Measurements from ENCODE around the gene JAZF1. TPM values are rescaled to one million over a fixed set of nuclear protein-coding genes. Genes with fewer than 3 reads are reported as not detected.
"Not testable (repeated sequence)": the region's sequence is repeated elsewhere in the genome, so short reads cannot be mapped to it uniquely, and the experiment has no call there.

The JAZF1 gene
- total and polyA plus RNA-seq, 2 experiments from 2014 or later: 9.5 to 12.1 TPM

DNA sequence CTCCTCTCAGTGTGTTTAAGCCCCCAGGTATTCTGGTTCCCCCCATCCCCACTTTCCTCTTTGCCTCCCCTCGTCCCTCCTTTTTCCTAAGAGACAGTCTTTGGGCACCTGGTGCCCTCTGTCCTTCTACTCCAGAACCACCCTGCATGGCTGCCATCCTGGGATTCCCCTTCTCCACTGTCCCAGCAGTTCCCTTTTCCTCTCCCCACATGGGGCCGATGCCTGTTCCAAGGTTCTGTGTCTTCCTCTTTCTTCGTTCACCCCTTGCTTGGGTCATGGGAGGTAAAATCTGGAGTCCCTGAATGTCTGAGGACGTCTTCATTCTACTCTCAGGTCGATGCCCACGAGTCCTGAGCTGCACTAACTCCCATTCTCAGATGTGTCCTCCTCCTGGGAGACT lies 319.8 kb downstream of the JAZF1 start:
- 83% methylated on average over 6 of the region's 6 CpGs for WGBS (ENCODE audit: low lambda C conversion rate, missing lambda C conversion rate)
- Histone ChIP-seq H4K20me1 (ENCODE audit: insufficient read depth, poor library complexity, severe bottlenecking) (no peaks in the 10 kb centered on the region), H3K79me2 (no peaks in the 10 kb centered on the region), H3K4me1 (ENCODE audit: insufficient read depth) (no peaks in the 10 kb centered on the region), H3K36me3 (replicated peaks; ENCODE audit: insufficient read depth, low read depth) (no peaks in the 10 kb centered on the region), H3K9me3 (ENCODE audit: low read depth) (no peaks in the 10 kb centered on the region), H3K4me2 (no peak overlapping the region), H2AFZ (no peak overlapping the region), H3K4me3 (no peak overlapping the region), H3K27me3 (no peaks in the 10 kb centered on the region), H3K27ac (no peak overlapping the region), H3K9me2 (replicated peaks; ENCODE audit: insufficient read depth) (no peaks in the 10 kb centered on the region)
- no peak for DNase-seq (ENCODE audit: low spot score)
- TF ChIP-seq EZH2phosphoT487 (IDR thresholded peaks at IDR 0.05; ENCODE audit: low read depth, severe bottlenecking, unreplicated experiment): no peak
- TF ChIP-seq EZH2 (IDR thresholded peaks at IDR 0.05; ENCODE audit: borderline replicate concordance): no peak
- TF ChIP-seq, protein P1, sequence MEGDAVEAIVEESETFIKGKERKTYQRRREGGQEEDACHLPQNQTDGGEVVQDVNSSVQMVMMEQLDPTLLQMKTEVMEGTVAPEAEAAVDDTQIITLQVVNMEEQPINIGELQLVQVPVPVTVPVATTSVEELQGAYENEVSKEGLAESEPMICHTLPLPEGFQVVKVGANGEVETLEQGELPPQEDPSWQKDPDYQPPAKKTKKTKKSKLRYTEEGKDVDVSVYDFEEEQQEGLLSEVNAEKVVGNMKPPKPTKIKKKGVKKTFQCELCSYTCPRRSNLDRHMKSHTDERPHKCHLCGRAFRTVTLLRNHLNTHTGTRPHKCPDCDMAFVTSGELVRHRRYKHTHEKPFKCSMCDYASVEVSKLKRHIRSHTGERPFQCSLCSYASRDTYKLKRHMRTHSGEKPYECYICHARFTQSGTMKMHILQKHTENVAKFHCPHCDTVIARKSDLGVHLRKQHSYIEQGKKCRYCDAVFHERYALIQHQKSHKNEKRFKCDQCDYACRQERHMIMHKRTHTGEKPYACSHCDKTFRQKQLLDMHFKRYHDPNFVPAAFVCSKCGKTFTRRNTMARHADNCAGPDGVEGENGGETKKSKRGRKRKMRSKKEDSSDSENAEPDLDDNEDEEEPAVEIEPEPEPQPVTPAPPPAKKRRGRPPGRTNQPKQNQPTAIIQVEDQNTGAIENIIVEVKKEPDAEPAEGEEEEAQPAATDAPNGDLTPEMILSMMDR (IDR thresholded peaks at IDR 0.05; ENCODE audit: poor library complexity): no peak

DNA sequence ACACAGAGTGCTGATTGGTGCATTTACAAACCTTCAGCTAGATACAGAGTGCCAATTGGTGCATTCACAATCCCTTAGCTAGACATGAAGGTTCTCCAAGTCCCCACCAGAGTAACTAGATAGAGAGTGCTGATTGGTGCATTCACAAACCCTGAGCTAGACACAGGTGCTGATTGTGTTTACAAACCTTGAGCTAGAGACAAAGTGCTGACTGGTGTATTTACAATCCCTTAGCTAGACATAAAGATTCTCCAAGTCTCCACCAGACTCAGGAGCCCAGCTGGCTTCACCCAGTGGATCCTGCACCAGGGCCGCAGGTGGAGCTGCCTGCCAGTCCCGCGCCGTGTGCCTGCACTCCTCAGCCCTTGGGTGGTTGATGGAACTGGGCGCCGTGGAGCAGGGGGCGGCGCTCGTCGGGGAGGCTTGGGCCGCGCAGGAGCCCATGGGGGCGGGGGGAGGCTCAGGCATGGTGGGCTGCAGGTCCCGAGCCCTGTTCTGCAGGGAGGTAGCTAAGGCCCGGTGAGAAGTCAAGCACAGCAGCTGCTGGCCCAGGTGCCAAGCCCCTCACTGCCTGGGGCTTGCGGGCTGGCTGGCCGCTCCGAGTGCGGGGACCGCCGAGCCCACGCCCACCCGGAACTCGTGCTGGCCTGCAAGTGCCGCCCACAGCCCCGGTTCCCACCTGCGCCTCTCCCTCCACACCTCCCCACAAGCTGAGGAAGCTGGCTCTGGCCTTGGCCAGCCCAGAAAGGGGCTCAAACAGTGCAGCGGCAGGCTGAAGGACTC lies 323.7 kb downstream of the JAZF1 start:
- H3K9me2 ChIP-seq (replicated peaks; ENCODE audit: insufficient read depth); H3K36me3 ChIP-seq (replicated peaks; ENCODE audit: insufficient read depth, low read depth); H3K4me2 ChIP-seq; H3K4me1 ChIP-seq (ENCODE audit: insufficient read depth); H3K27me3 ChIP-seq; H3K27ac ChIP-seq; H2AFZ ChIP-seq; H3K9me3 ChIP-seq (ENCODE audit: low read depth); H3K4me3 ChIP-seq; H3K79me2 ChIP-seq; H4K20me1 ChIP-seq (ENCODE audit: insufficient read depth, poor library complexity, severe bottlenecking); DNase-seq (ENCODE audit: low spot score): not testable (repeated sequence)
- 100% methylated on average over 14 of the region's 28 CpGs for WGBS (ENCODE audit: low lambda C conversion rate, missing lambda C conversion rate)

DNA sequence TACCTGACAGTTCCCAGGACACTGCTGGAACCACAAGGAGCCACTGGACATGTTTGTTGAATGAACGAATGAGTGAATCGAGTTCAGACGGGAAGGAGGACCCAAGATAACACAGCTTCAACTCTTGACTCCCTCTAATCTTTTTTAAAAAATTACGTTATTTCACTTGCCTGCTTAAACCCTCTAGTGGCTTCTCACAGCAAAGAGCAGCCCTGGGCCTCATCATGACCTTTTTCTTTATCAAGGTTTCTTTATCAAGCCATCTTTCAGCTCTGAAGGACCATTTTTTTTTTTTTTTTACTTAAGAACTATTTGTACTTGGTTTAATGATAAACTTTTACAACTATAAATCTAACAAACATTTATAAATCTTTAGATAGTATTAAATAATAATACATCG lies 330.1 kb downstream of the JAZF1 start:
- Histone ChIP-seq H3K9me3 (ENCODE audit: low read depth) (no peaks in the 10 kb centered on the region), H3K36me3 (replicated peaks; ENCODE audit: insufficient read depth, low read depth) (no peaks in the 10 kb centered on the region), H4K20me1 (ENCODE audit: insufficient read depth, poor library complexity, severe bottlenecking) (no peaks in the 10 kb centered on the region), H3K79me2 (no peaks in the 10 kb centered on the region), H3K27me3 (no peaks in the 10 kb centered on the region), H3K27ac (no peak overlapping the region), H3K4me3 (no peak overlapping the region), H3K4me2 (no peak overlapping the region), H3K9me2 (replicated peaks; ENCODE audit: insufficient read depth) (no peaks in the 10 kb centered on the region), H3K4me1 (ENCODE audit: insufficient read depth) (no peaks in the 10 kb centered on the region), H2AFZ (no peak overlapping the region)
- no peak for TF ChIP-seq EZH2phosphoT487 (IDR thresholded peaks at IDR 0.05; ENCODE audit: low read depth, severe bottlenecking, unreplicated experiment)
- no peak for DNase-seq (ENCODE audit: low spot score)
- 67% methylated on average over 5 of the region's 5 CpGs for WGBS (ENCODE audit: low lambda C conversion rate, missing lambda C conversion rate)

DNA sequence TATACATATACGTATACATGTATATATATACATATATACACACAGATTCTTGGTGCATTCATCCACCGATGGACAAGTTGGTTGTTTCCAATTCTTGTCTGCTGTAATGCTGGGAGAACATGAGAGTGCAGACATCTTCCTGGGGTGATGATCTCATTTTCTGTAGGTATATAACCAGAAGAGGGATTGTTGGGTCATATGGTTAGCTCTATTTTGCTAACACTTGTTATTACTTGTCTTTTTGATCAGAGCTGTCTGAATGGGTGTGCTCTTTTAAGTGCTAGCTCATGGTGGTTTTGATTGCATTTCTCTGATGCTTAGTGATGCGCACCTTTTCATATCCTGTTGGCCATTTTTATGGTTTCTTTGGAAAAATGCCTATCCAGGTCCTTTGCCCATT lies 334.2 kb downstream of the JAZF1 start:
- Histone ChIP-seq H3K9me2 (replicated peaks; ENCODE audit: insufficient read depth) (no peaks in the 10 kb centered on the region), H3K9me3 (ENCODE audit: low read depth) (no peaks in the 10 kb centered on the region), H3K4me2 (no peak overlapping the region), H3K79me2 (no peaks in the 10 kb centered on the region), H3K36me3 (replicated peaks; ENCODE audit: insufficient read depth, low read depth) (no peaks in the 10 kb centered on the region), H3K27ac (no peak overlapping the region), H4K20me1 (ENCODE audit: insufficient read depth, poor library complexity, severe bottlenecking) (no peaks in the 10 kb centered on the region), H3K27me3 (no peaks in the 10 kb centered on the region), H2AFZ (no peak overlapping the region), H3K4me1 (ENCODE audit: insufficient read depth) (peaks cover 7% of the 10 kb centered on the region), H3K4me3 (no peak overlapping the region)
- TF ChIP-seq, protein P1 (IDR thresholded peaks at IDR 0.05; ENCODE audit: poor library complexity): no peak
- no peak for TF ChIP-seq EZH2 (IDR thresholded peaks at IDR 0.05; ENCODE audit: borderline replicate concordance)
- TF ChIP-seq EZH2phosphoT487 (IDR thresholded peaks at IDR 0.05; ENCODE audit: low read depth, severe bottlenecking, unreplicated experiment): no peak
- WGBS (ENCODE audit: low lambda C conversion rate, missing lambda C conversion rate): 96% methylated on average over 3 of the region's 3 CpGs
- no peak for DNase-seq (ENCODE audit: low spot score)

All from hepatocyte (in vitro differentiated cells).